ENCODE measurements around the gene VCL.

VCL gene

GRCh38 chr10:74076961-74077360 is 79.0 kb downstream of the VCL start:
- no peak for DNase-seq (ENCODE audit: low spot score)

GRCh38 chr10:74077416-74077815 is 79.5 kb downstream of the VCL start:
- DNase-seq (ENCODE audit: low spot score): no peak

GRCh38 chr10:74078037-74078436 is 80.1 kb downstream of the VCL start:
- no peak for DNase-seq (ENCODE audit: low spot score)

- no peak for DNase-seq (ENCODE audit: low spot score)
These were observed 81.4 kb downstream of the VCL start for GRCh38 chr10:74079028-74079935.

GRCh38 chr10:74079936-74080590 is 82.1 kb downstream of the VCL start:
- DNase-seq (ENCODE audit: low spot score): no peak

- DNase-seq (ENCODE audit: low spot score): peak; percentile 71
These were observed 83.4 kb downstream of the VCL start for GRCh38 chr10:74081192-74081803.

- no peak for DNase-seq (ENCODE audit: low spot score)
These were observed 84.2 kb downstream of the VCL start for GRCh38 chr10:74081941-74082718.

GRCh38 chr10:74083304-74083703 is 85.4 kb downstream of the VCL start:
- no peak for DNase-seq (ENCODE audit: low spot score)

GRCh38 chr10:74084955-74085354 is 87.0 kb downstream of the VCL start:
- DNase-seq (ENCODE audit: low spot score): no peak

- no peak for DNase-seq (ENCODE audit: low spot score)
These were observed 88.4 kb downstream of the VCL start for GRCh38 chr10:74086317-74086716.

- no peak for DNase-seq (ENCODE audit: low spot score)
These were observed 90.8 kb downstream of the VCL start for GRCh38 chr10:74088722-74089121.

GRCh38 chr10:74092372-74092771 is 94.5 kb downstream of the VCL start:
- DNase-seq (ENCODE audit: low spot score): no peak

GRCh38 chr10:74093530-74094164 is 95.7 kb downstream of the VCL start:
- DNase-seq (ENCODE audit: low spot score): no peak

GRCh38 chr10:74094231-74094630 is 96.3 kb downstream of the VCL start:
- no peak for DNase-seq (ENCODE audit: low spot score)

- DNase-seq (ENCODE audit: low spot score): no peak
These were observed 98.9 kb downstream of the VCL start for GRCh38 chr10:74096777-74097176.

- no peak for DNase-seq (ENCODE audit: low spot score)
These were observed 99.9 kb downstream of the VCL start for GRCh38 chr10:74097776-74098175.

- no peak for DNase-seq (ENCODE audit: low spot score)
These were observed 101.5 kb downstream of the VCL start for GRCh38 chr10:74099420-74099819.

GRCh38 chr10:74099836-74100235 is 101.9 kb downstream of the VCL start:
- no peak for DNase-seq (ENCODE audit: low spot score)

GRCh38 chr10:74103560-74104258 is 105.8 kb downstream of the VCL start:
- peak; percentile 27 for DNase-seq (ENCODE audit: low spot score)

- DNase-seq (ENCODE audit: low spot score): no peak
These were observed 106.6 kb downstream of the VCL start for GRCh38 chr10:74104480-74104879.

GRCh38 chr10:74104996-74105395 is 107.1 kb downstream of the VCL start:
- DNase-seq (ENCODE audit: low spot score): no peak
